DOHH2 (cell line): Measurements from ENCODE around the gene AKR1C4.
"Not testable (repeated sequence)": the region's sequence is repeated elsewhere in the genome, so short reads cannot be mapped to it uniquely, and the experiment has no call there.

Experiments
- H3F3A ChIP-seq: fragments of 200-600 bp; sonication (generic), shearing (Covaris generic); 2 replicates; pipeline ENCODE4 v1.6.0; 2016; ENCODE audit warnings: antibody characterized with exemption, mild to moderate bottlenecking; ENCODE audit not compliant: control insufficient read depth, insufficient read depth
- H3K27ac ChIP-seq: fragments of 200-600 bp; sonication (generic); 2 replicates; pipeline ENCODE4 v1.5.1; 2014; ENCODE audit warnings: low read depth, mild to moderate bottlenecking, low read length, moderate library complexity
- H3K27me3 ChIP-seq: fragments of 200-600 bp; sonication (generic); 2 replicates; pipeline ENCODE4 v1.6.1; 2014; ENCODE audit warnings: mild to moderate bottlenecking, low read length, mixed read lengths; ENCODE audit not compliant: control insufficient read depth
- H3K36me3 ChIP-seq: fragments of 200-600 bp; sonication (generic); 2 replicates; pipeline ENCODE4 v1.6.1; 2014; ENCODE audit warnings: mild to moderate bottlenecking, low read length, moderate library complexity, mixed read lengths; ENCODE audit not compliant: control insufficient read depth
- H3K4me1 ChIP-seq: fragments of 200-600 bp; sonication (generic); 2 replicates; pipeline ENCODE4 v1.6.1; 2014; ENCODE audit warnings: mild to moderate bottlenecking, low read length, mixed read lengths; ENCODE audit not compliant: control insufficient read depth
- H3K4me2 ChIP-seq: fragments of 200-600 bp; sonication (generic); 2 replicates; pipeline ENCODE4 v1.6.0; 2014; ENCODE audit warnings: mild to moderate bottlenecking, low read length, moderate library complexity
- H3K4me3 ChIP-seq: fragments of 200-600 bp; sonication (generic); 2 replicates; pipeline ENCODE4 v1.5.1; 2014; ENCODE audit warnings: mild to moderate bottlenecking, low read length, mixed read lengths
- H3K79me2 ChIP-seq: fragments of 200-600 bp; sonication (generic); 2 replicates; pipeline ENCODE4 v1.6.1; 2014; ENCODE audit warnings: mild to moderate bottlenecking, low read length, mixed read lengths; ENCODE audit not compliant: control insufficient read depth
- H3K9me2 ChIP-seq: fragments of 200-600 bp; sonication (generic); replicated peaks from 2 replicates; pipeline ENCODE4 v1.6.1; 2014; ENCODE audit warnings: mild to moderate bottlenecking, low read length, mixed read lengths; ENCODE audit not compliant: control insufficient read depth
- H3K9me3 ChIP-seq: fragments of 200-600 bp; sonication (generic); 2 replicates; pipeline ENCODE4 v1.6.1; 2014; ENCODE audit warnings: antibody characterized with exemption, low read length, mixed read lengths; ENCODE audit not compliant: control insufficient read depth, insufficient read depth
- H4K20me1 ChIP-seq: fragments of 200-600 bp; sonication (generic); 2 replicates; pipeline ENCODE4 v1.6.0; 2014; ENCODE audit warnings: low read depth, mild to moderate bottlenecking, antibody characterized with exemption, low read length, moderate library complexity; ENCODE audit not compliant: control insufficient read depth, insufficient read depth
- EZH2phosphoT487 ChIP-seq: fragments of 200-600 bp; sonication (generic); IDR thresholded peaks from 2 replicates; pipeline ENCODE4 v1.6.1; 2017; ENCODE audit warnings: borderline replicate concordance, mild to moderate bottlenecking, antibody characterized with exemption, low read length, moderate library complexity, mixed read lengths
- TF ChIP-seq, protein P1 (sequence below): fragments of 200-600 bp; sonication (generic); IDR thresholded peaks from one replicate; pipeline ENCODE4 v1.5.1; 2014; ENCODE audit warnings: antibody characterized with exemption, mild to moderate bottlenecking, low read depth, low read length; ENCODE audit not compliant: poor library complexity, severe bottlenecking

AKR1C4 gene

DNA sequence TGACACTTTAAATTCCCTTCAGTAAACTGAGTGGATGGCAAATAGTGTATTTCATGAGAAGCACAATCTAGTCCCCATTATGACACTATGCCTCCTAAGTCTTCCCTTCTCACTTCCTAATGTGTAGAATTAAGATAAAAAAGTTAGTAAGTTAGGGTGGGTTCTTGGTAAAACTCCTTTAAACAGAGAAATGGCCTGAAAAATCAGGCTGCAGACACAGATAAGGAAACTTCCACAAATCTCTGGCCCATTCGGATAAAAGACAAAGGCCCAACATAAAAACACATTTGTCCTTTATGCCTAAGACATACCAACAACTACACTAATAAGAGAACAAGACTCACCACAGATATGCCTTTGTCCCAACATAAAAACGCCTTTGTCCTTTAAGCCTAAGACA is 33.1 kb upstream of the AKR1C4 start:
- TF ChIP-seq EZH2phosphoT487, result no peak
- TF ChIP-seq, protein P1, sequence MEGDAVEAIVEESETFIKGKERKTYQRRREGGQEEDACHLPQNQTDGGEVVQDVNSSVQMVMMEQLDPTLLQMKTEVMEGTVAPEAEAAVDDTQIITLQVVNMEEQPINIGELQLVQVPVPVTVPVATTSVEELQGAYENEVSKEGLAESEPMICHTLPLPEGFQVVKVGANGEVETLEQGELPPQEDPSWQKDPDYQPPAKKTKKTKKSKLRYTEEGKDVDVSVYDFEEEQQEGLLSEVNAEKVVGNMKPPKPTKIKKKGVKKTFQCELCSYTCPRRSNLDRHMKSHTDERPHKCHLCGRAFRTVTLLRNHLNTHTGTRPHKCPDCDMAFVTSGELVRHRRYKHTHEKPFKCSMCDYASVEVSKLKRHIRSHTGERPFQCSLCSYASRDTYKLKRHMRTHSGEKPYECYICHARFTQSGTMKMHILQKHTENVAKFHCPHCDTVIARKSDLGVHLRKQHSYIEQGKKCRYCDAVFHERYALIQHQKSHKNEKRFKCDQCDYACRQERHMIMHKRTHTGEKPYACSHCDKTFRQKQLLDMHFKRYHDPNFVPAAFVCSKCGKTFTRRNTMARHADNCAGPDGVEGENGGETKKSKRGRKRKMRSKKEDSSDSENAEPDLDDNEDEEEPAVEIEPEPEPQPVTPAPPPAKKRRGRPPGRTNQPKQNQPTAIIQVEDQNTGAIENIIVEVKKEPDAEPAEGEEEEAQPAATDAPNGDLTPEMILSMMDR, result no peak
- no peaks in the 10 kb centered on the region for H3K4me1 ChIP-seq
- H4K20me1 ChIP-seq, result no peaks in the 10 kb centered on the region
- no peaks in the 10 kb centered on the region for H3K9me2 ChIP-seq
- H3K79me2 ChIP-seq, result no peaks in the 10 kb centered on the region
- H3K27me3 ChIP-seq, result no peaks in the 10 kb centered on the region
- no peak overlapping the region for H3K27ac ChIP-seq
- H3K9me3 ChIP-seq, result peaks cover 10% of the 10 kb centered on the region
- no peaks in the 10 kb centered on the region for H3F3A ChIP-seq
- no peak overlapping the region for H3K4me2 ChIP-seq
- no peak overlapping the region for H3K4me3 ChIP-seq
- H3K36me3 ChIP-seq, result no peaks in the 10 kb centered on the region

DNA sequence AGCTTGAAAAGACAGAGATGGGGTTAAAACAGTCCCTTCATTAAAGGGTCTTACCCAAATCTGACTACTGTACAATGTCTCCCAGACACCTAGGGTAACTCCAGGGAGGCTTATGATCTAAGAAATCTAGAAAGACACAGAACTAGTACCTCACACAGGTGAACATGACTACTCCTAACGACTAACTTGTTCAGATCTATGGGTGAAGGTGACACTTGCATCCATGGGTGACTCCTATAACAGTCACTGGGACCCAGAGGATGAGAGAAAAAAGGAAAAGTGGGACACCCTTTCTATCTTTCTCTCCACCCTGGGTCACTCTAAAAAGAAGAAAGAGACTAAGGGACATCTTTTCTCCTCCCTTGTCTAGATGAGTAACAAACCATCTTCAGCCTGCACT is 30.9 kb upstream of the AKR1C4 start:
- Histone ChIP-seq H3K4me1 (no peaks in the 10 kb centered on the region), H3K27ac (no peak overlapping the region), H3F3A (no peaks in the 10 kb centered on the region), H3K27me3 (no peaks in the 10 kb centered on the region), H3K79me2 (no peaks in the 10 kb centered on the region), H3K9me2 (no peaks in the 10 kb centered on the region), H4K20me1 (no peaks in the 10 kb centered on the region), H3K36me3 (no peaks in the 10 kb centered on the region), H3K4me2 (no peak overlapping the region), H3K4me3 (no peak overlapping the region), H3K9me3 (peaks cover 10% of the 10 kb centered on the region)
- TF ChIP-seq, protein P1, result no peak
- TF ChIP-seq EZH2phosphoT487, result no peak

DNA sequence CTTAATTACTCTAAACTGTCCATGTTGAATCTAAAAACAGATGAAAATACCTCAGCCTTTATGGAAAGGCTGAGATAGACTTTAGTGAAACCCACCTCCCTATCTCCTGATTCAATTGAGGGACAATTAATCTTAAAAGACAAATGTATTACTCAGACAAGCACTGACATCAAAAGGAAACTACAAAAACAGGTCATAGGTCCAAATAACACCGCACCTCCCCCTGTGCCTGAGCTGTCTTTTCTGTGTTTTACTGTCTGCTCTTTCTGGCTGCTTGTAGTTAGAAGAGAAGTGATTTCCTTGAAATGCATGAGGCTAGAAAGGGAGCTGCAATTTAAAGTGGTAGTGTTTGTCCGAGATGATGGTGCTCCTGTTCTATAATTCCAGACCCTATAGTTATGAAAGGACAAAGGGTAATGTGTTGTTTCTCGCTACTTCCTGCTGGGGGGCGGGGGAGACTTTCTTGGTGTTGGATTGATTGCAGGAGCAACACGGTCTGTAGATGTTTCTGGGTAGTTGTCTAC is 27.7 kb upstream of the AKR1C4 start:
- TF ChIP-seq, protein P1, result no peak
- no peak for TF ChIP-seq EZH2phosphoT487
- H3K4me2 ChIP-seq, result no peak overlapping the region
- no peaks in the 10 kb centered on the region for H3K27me3 ChIP-seq
- H3K9me3 ChIP-seq, result peaks cover 10% of the 10 kb centered on the region
- no peak overlapping the region for H3K4me3 ChIP-seq
- H3K9me2 ChIP-seq, result no peaks in the 10 kb centered on the region
- no peaks in the 10 kb centered on the region for H3K4me1 ChIP-seq
- H3K27ac ChIP-seq, result no peak overlapping the region
- H3K79me2 ChIP-seq, result no peaks in the 10 kb centered on the region
- H4K20me1 ChIP-seq, result no peaks in the 10 kb centered on the region
- no peaks in the 10 kb centered on the region for H3F3A ChIP-seq
- no peaks in the 10 kb centered on the region for H3K36me3 ChIP-seq

DNA sequence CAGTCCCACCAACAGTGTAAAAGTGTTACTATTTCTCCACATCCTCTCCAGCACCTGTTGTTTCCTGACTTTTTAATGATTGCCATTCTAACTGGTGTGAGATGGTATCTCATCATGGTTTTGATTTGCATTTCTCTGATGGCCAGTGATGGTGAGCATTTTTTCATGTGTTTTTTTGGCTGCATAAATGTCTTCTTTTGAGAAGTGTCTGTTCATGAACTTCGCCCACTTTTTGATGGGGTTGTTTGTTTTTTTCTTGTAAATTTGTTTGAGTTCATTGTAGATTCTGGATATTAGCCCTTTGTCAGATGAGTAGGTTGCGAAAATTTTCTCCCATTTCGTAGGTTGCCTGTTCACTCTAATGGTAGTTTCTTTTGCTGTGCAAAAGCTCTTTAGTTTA is 21.1 kb upstream of the AKR1C4 start:
- not testable (repeated sequence) for H4K20me1 ChIP-seq, H3K27me3 ChIP-seq, H3K4me3 ChIP-seq, H3F3A ChIP-seq, H3K9me2 ChIP-seq, H3K4me2 ChIP-seq, H3K27ac ChIP-seq, H3K36me3 ChIP-seq, H3K4me1 ChIP-seq, H3K79me2 ChIP-seq, H3K9me3 ChIP-seq

DNA sequence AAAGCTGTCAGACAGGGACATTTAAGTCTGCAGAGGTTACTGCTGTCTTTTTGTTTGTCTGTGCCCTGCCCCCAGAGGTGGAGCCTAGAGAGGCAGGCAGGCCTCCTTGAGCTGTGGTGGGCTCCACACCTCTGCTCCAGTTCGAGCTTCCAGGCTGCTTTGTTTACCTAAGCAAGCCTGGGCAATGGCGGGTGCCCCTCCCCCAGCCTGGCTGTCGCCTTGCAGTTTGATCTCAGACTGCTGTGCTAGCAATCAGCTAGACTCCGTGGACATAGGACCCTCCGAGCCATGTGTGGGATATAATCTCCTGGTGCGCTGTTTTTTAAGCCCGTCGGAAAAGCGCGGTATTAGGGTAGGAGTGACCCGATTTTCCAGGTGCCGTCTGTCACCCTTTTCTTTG is 16.1 kb upstream of the AKR1C4 start:
- H3K4me3 ChIP-seq, H4K20me1 ChIP-seq, H3K9me3 ChIP-seq, H3K4me1 ChIP-seq, H3K4me2 ChIP-seq, H3F3A ChIP-seq, H3K9me2 ChIP-seq, H3K27ac ChIP-seq, H3K27me3 ChIP-seq, H3K79me2 ChIP-seq, H3K36me3 ChIP-seq: not testable (repeated sequence)
